Stimulated activated CD8-positive, alpha-beta memory T cell treated with anti-CD3 and anti-CD28 coated beads, Interleukin-7, amount 100 ng/mL, for 4 hours (primary cell): Measurements from ENCODE around the gene MOB3B.
"Not testable (repeated sequence)": the region's sequence is repeated elsewhere in the genome, so short reads cannot be mapped to it uniquely, and the experiment has no call there.

Source experiments
- DNase-seq, 2 donors: peaks; one replicate each; pipeline ENCODE4 v3.0.0-alpha.2; 2020; ENCODE audit warnings: low read depth in 2 of 2

The MOB3B gene

GRCh38 chr9:27518809-27519208, 10.8 kb downstream of the MOB3B start:
- no peak for DNase-seq

- DNase-seq, result no peak
These were observed 11.6 kb downstream of the MOB3B start for GRCh38 chr9:27518006-27518405.

GRCh38 chr9:27514551-27514950, 15.1 kb downstream of the MOB3B start:
- no peak for DNase-seq

DNA sequence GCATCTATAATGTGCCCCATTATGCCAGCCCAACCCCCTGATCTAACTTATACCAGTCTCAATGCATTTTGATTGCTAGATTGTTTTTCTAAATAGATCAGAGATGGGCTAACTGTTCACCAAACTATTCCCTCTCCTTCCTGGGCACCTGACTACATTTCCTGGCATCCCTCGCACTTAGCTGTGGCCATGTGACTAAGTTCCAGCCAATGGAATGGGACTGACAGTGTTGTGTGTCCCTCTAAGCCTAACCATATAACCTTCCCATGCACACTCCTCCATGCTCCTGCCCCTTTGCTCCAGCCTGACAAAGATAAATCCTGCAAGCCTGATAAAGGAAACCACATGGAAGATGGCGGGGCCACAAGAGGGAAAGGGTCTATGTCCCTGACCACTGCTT, 17.8 kb downstream of the MOB3B start:
- DNase-seq, result no peak

DNA sequence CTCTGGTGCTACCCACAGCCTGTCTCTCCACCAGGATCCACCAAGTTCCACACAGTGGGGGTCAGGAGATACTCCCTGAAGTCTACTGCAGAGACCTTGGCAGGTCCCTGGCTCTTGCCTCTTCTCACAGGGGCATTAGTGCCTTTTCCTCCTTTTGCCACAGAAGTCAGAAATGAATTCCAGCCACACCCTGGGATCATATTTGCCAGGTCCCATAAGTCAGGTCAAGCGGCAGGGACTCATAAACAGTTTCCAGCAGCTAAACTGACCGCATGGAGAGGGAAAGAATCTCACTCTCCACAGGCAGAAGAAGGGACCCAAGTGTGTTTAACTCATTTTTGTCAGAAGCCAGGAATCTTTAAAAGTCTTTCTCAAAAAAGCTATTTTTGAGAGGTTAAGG, 18.8 kb downstream of the MOB3B start:
- no peak for DNase-seq

- DNase-seq, result no peak
These were observed 22.6 kb downstream of the MOB3B start for GRCh38 chr9:27506981-27507380.

DNA sequence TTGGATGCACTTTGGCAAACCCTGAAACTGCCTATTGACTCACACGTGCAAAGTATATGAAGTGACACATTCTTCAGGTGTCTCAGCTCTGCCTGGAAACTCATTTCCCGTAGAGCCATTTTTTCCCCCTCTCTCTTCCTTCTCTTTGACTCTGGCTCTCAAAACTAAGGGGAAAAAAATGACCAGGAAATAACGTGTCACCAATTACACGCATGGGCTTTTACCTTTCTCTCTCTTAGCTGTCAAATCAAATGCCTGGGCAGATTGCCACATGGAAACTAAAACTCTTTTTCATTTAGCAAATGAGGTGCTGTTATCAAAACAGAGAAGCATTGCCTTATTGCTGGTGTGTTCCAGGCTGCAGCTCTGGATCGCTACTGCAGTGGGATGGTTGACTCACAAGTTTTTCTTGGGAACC, 23.9 kb downstream of the MOB3B start:
- no peak for DNase-seq

- DNase-seq, result no peak
These were observed 25.4 kb downstream of the MOB3B start for GRCh38 chr9:27504259-27504658.

- no peak for DNase-seq
These were observed 26.0 kb downstream of the MOB3B start for GRCh38 chr9:27503623-27504022.

GRCh38 chr9:27500902-27501301, 28.7 kb downstream of the MOB3B start:
- not testable (repeated sequence) for DNase-seq

GRCh38 chr9:27499451-27499850, 30.2 kb downstream of the MOB3B start:
- DNase-seq, result no peak

DNA sequence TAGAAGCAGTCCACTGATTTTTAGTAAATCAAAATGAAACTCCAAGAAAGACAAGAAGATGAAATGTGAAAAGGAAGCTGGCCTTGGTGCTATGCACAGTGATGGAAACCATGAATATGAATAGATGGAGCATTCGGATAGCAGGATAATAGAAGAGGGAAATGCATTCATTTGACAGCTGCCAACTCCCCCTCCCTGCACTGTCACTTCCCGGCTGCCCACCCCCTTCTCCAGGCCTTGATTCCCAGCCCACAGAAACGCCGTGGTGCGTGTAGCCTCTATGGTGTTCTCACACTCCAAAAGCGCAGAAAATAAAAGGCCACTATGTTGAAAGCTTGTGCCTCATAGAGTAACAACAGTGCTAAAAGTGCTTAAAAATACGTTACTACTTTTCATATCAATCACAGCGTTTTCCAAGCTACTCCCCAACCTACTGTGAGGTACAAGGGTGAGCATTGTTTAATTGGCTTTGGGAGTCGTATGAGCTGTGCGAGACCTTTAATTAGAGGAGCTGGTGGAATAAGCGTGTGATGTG, 31.7 kb downstream of the MOB3B start:
- DNase-seq, result no peak

DNA sequence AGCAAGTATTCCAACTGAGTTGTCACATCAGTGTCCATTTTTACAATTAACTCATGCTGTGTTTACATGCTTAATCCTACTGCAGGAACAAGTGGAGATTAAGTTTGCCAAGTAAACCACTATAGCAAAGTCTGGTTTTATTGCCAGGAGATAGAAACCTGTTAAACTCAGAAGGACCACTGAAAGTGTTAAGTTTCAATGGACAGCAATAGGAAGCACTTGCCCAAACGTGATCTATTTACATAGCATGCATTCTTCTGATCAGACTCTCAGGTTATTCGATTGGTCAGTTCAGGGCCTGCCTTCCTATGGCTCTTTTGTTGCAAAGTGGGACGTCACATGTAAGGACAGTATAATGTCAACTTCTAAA, 33.5 kb downstream of the MOB3B start:
- no peak for DNase-seq

- no peak for DNase-seq
These were observed 34.0 kb downstream of the MOB3B start for GRCh38 chr9:27495480-27496134.

DNA sequence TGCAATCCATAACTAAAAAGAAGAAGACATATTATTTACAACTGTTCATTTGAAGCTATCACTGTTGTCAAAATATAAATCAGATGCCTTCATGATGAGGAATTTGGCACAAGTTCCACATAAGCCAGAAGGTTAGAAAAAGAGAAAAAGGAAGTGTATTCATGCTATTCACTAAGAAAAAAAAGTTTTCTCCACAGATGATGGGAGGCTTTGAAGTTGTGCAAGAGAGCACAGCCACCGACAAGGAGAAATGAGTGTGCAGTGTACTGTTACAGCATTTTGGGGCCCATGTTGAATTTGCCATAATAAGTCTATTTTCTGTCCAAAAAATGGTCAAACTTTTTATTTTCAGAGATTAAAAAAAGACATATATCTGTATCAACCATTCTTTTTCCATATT, 38.5 kb downstream of the MOB3B start:
- no peak for DNase-seq

DNA sequence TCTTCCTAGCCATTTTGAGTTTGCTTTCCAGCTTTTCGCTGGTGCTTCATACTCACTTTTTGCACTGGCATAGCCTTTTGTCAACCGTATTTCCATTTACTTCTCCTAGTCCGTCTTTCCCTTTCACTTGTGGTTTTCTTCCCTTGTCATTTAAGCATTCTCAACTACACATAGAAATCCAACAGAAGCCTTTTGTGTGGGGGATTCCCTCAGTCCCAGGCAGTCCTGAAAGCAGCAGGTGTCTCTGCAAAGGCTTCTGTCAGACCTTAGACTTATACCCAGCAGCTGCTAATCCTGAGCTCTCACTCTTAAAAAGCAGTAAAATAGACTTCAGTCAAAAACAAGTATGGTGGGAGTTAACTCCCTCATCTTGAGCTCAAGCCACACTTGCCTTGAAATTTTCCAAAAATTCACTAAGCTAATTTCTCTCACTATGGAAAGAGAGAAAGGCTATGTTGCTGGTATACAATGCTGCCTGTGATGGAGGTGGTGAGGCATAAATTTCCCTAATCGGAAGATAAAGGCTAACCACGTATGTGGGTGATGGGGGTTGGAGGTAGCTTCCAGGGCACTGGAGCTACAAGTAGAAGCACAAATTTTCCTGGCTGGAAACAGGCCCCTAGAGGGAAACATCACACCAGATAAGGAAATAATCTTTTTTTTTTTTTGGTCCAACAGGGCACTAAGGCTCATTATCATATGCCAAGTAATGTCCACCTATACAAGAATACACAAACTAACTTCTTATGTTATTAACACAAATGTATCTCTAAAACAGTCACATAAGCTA, 40.3 kb downstream of the MOB3B start:
- DNase-seq, result no peak

GRCh38 chr9:27487927-27488326, 41.7 kb downstream of the MOB3B start:
- no peak for DNase-seq

- no peak for DNase-seq
These were observed 42.4 kb downstream of the MOB3B start for GRCh38 chr9:27487128-27487640.

- DNase-seq, result no peak
These were observed 44.5 kb downstream of the MOB3B start for GRCh38 chr9:27485158-27485557.

DNA sequence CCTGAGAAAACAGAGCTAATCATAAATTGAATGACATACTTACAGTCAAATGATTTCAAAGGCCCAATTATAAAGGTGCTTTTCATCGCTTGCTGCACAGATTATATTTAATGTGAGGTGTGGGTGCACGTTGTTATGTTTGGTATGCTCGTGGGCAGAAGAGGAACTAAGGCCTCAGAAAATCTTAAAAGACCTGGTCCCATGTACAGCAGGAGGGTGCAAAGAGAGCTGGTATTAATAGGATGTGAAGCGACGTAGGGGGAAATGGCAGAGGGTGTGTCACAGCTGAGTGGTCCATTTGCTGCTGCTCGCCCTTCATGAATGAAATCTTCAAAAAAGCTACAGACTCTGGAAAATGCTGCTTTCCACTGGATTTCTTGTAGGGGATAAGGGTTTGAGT, 46.0 kb downstream of the MOB3B start:
- no peak for DNase-seq

DNA sequence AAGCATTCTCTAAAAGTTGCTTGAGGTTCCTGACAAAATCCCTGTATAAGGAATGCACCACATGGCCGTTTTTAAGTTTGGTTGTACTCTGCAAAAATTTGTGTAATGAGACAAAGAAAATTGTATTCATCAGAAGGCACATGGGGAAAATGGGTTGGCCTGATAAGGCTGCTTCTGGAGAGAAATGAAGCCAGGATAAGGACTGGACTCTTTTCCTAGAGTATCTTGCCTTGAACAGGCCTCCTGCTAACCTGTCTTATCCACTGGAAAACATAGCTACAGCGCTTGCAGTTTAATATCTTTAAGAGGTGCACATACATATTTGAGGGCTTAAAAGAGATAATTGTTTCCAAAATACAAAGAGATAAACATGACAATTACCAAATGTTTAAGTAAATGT, 46.9 kb downstream of the MOB3B start:
- no peak for DNase-seq

DNA sequence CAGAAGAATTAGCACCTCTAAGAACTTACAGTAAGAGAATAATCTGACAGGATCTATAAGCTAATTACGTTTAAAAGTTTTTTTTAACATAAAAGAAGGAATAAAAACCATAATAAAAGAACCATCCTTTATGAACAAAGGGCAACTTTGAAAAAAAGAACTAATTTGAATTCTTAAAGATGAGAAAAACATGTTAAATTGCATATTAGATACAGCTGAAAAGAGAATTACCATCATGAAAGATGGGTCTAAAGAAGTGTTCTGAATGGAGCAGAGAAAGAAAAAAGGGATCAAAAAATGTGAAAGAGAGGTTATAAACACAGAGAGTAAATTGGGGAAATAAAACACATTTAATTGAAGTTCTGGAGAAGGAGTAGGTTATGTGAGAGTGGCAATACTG, 51.3 kb downstream of the MOB3B start:
- DNase-seq, result no peak

GRCh38 chr9:27476870-27477515, 52.6 kb downstream of the MOB3B start:
- no peak for DNase-seq
